HAP-1 (cell line): Measurements from ENCODE around the gene PACRG.
"Not testable (repeated sequence)": the region's sequence is repeated elsewhere in the genome, so short reads cannot be mapped to it uniquely, and the experiment has no call there.

Experiments used
- DNase-seq, 2 experiments: peaks; one replicate each; pipeline ENCODE4 v3.0.0-alpha.2; 2016 to 2020; ENCODE audit warnings: low spot score in 2 of 2
- H3K27me3 ChIP-seq: fragments of 250-450 bp; sonication (Bioruptor Pico); 2 replicates; pipeline ENCODE4 v1.5.1; 2020; ENCODE audit warnings: low read depth, mild to moderate bottlenecking, moderate library complexity
- H3K36me3 ChIP-seq: fragments of 250-450 bp; sonication (Bioruptor Pico); replicated peaks from 2 replicates; pipeline ENCODE4 v1.5.1; 2020; ENCODE audit warnings: mild to moderate bottlenecking
- H3K4me1 ChIP-seq: fragments of 250-450 bp; sonication (Bioruptor Pico); 2 replicates; pipeline ENCODE4 v1.5.1; 2020; ENCODE audit warnings: mild to moderate bottlenecking
- H3K4me3 ChIP-seq: fragments of 250-450 bp; sonication (Bioruptor Pico); 2 replicates; pipeline ENCODE4 v1.5.1; 2020; ENCODE audit warnings: mild to moderate bottlenecking, moderate library complexity
- H3K9me3 ChIP-seq: fragments of 250-450 bp; sonication (Bioruptor Pico); 2 replicates; pipeline ENCODE4 v1.5.1; 2020; ENCODE audit warnings: mild to moderate bottlenecking, moderate library complexity
- in situ Hi-C: fragments of 300-500 bp; cut with MboI; formaldehyde crosslinking; loops from 3 replicates; pipeline ENCODE4 v1.14.3; 2020; ENCODE audit warnings: low sequenced_read_pairs, inconsistent platforms, mixed read lengths

Gene PACRG

GRCh38 chr6:162963861-162964260 lies 236.1 kb downstream of the PACRG start:
- no peak for DNase-seq

DNA sequence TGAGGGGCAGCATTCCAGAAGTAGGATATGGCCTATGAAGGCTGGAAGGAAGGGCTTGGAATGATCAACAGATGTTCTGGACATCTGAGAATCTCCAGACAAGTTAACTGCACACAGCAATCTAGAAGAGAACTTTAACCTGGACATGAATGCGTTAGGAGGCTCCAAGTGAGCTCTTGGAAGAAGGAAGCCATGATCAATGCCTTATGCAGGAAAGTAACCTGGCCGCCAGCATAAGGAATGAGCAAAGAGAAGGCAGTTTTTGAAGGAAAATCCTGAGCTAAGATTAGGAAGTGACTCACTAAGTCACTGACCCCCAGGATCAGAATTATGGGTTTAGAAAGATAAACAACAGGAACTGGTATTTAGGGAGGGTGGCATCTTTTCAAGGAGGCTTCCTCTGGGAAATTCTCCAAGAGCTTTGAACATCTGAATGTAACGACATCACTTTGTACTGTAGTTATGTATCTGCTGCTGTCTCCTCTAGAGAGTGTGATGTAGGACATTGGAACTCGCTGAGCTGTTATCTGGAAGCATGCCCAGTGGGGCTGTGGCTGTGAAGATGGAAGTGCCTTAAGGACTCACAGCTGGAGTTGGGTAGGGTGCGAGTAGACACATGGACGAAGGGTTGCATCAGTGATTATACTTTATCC lies 236.8 kb downstream of the PACRG start:
- Histone ChIP-seq H3K4me3 (no peak overlapping the region), H3K4me1 (no peaks in the 10 kb centered on the region), H3K9me3 (no peaks in the 10 kb centered on the region), H3K36me3 (no peaks in the 10 kb centered on the region), H3K27me3 (no peaks in the 10 kb centered on the region)
- in situ Hi-C loops = no loop called here
- DNase-seq = no peak

More at GRCh38 chr6:162963861-162964260, 236.1 kb downstream of the PACRG start:
- Histone ChIP-seq H3K9me3 (no peaks in the 10 kb centered on the region), H3K4me1 (no peaks in the 10 kb centered on the region), H3K27me3 (no peaks in the 10 kb centered on the region), H3K4me3 (no peak overlapping the region), H3K36me3 (no peaks in the 10 kb centered on the region)
- in situ Hi-C loops = no loop called here

DNA sequence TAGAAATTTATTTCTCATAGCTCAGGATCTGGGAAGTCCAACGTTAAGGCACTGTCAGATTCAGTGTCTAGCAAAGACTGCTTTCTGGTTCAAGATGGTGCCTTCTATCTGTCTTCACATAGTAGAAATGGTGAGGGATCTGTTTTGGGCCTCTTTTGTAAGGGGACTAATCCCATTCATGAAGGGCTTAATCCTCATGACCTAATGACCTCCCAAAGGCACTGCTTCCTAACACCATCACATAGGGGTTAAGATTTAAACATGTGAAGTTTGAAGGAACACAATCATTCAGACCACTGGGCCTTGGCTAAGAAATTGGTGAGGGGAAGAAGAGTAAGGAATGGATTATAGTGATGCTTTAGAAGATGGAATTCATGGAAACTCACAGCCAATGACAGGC lies 237.6 kb downstream of the PACRG start:
- DNase-seq = no peak
- Histone ChIP-seq H3K4me1 (no peaks in the 10 kb centered on the region), H3K4me3 (no peak overlapping the region), H3K9me3 (no peaks in the 10 kb centered on the region), H3K27me3 (no peaks in the 10 kb centered on the region), H3K36me3 (no peaks in the 10 kb centered on the region)
- in situ Hi-C loops = no loop called here

DNA sequence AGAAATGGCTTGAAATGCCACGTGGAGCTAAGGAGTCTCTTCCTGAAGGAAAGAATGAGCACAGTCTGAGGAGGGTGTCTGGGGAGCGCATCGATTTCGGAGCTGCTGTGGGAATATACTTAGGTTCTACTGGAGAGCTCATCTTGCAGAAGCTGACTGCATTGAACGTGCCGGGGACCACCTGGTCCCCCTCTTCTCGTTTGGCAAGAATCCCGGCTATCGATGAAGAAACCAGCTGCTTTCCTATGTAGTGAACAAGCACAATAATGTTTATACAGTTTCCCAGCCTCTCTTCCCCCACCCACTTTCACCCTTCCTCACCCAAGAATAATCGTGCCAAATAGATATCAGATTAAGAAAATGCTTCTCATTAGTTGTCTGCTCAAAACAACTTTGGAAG lies 242.5 kb downstream of the PACRG start:
- Histone ChIP-seq H3K27me3 (no peaks in the 10 kb centered on the region), H3K9me3 (no peaks in the 10 kb centered on the region; the same call in 1 of the 2 replicates), H3K36me3 (no peaks in the 10 kb centered on the region), H3K4me3 (no peak overlapping the region), H3K4me1 (no peaks in the 10 kb centered on the region)
- DNase-seq = no peak
- in situ Hi-C loops = no loop called here

DNA sequence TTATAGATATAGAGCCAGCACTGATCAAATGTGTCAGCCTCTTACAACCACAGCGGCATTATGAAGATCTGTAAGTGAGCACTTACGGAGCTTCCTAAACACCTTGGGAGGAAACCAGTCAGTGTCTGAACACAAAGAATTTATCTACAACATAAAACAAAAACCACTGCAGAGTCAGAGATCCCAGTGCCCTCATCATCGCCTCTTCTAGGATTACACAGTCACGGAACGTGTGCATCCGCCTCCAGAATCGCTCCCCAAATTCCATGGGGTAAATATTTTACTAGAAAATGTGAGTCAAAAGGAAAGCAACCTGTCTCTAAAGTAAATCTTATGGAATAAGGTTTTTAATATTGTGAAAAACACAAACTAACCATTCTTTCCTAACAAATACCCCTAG lies 243.6 kb downstream of the PACRG start:
- DNase-seq = no peak
- in situ Hi-C loops = no loop called here
- H3K9me3 ChIP-seq = no peaks in the 10 kb centered on the region; the same call in 1 of the 2 replicates
- no peak overlapping the region for H3K4me3 ChIP-seq
- no peaks in the 10 kb centered on the region for H3K4me1 ChIP-seq
- H3K27me3 ChIP-seq = no peaks in the 10 kb centered on the region
- no peaks in the 10 kb centered on the region for H3K36me3 ChIP-seq

DNA sequence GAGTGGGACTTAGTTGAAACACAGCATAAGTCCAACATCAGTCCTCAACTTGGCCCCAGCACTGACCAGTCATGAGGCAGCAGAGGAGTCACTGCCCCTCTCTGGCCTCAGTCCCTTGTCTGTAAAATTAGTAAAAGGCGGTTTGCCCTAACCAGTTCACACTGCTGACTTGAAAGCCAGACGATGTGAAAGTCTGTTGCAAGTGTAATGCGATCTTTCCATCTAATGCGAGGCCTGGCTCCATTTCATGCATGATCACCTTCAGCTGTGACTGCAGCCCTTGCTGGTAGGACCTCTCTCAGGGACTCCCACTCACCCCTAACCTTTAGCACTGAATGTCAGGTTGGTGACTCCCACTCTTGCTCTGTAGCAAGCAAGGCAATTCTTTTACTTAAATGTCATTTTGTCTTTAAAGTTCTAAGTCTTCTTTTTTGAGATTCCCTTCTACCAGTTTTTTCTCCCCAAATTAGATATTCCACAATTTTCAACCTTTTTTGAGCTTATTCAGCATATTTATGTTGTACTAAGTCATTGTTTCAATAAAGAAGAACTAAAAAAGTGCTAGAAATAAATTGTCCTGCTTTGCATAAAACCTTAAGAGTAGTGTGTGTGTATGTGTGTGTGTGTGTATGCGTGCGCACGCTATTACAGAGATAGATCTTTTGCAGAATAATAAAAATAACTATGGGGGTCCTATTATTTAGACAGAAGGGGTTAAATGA lies 245.5 kb downstream of the PACRG start:
- no peak for DNase-seq
- Histone ChIP-seq H3K4me3 (no peak overlapping the region), H3K36me3 (no peaks in the 10 kb centered on the region), H3K9me3 (no peaks in the 10 kb centered on the region; the same call in 1 of the 2 replicates), H3K27me3 (no peaks in the 10 kb centered on the region), H3K4me1 (no peaks in the 10 kb centered on the region)
- in situ Hi-C loops = no loop called here

GRCh38 chr6:162973980-162974379 lies 246.2 kb downstream of the PACRG start:
- no peak for DNase-seq
- Histone ChIP-seq H3K9me3 (no peaks in the 10 kb centered on the region; the same call in 1 of the 2 replicates), H3K4me3 (no peak overlapping the region), H3K4me1 (no peaks in the 10 kb centered on the region), H3K36me3 (no peaks in the 10 kb centered on the region), H3K27me3 (no peaks in the 10 kb centered on the region)
- in situ Hi-C loops = no loop called here

- H3K9me3 ChIP-seq = no peaks in the 10 kb centered on the region; the same call in 1 of the 2 replicates
- no peak overlapping the region for H3K4me3 ChIP-seq
- no peak for DNase-seq
- no peaks in the 10 kb centered on the region for H3K4me1 ChIP-seq
- no peaks in the 10 kb centered on the region for H3K36me3 ChIP-seq
- no peaks in the 10 kb centered on the region for H3K27me3 ChIP-seq
- in situ Hi-C loops = no loop called here
Measured at GRCh38 chr6:162974685-162975084, 246.9 kb downstream of the PACRG start.

DNA sequence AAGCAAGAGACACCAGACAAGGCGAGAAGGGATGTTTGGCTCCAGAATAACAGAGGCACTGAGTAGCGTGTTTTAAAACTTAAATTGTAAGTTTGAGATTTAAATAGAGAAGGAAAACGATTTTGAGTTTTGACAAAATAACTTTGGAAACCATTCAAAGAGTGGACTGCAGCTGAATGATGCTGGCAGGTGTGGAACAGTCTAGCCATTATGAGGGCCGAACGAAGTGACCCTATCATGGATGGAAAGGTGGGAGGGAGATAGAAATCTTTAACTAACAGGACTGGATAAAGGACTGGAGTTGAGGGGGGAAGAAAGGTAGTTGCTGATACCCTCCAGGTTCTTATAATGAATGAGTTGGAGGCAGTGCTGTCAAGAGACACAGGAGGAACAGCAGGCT lies 248.4 kb downstream of the PACRG start:
- Histone ChIP-seq H3K4me1 (no peaks in the 10 kb centered on the region), H3K9me3 (no peaks in the 10 kb centered on the region), H3K36me3 (no peaks in the 10 kb centered on the region), H3K27me3 (no peaks in the 10 kb centered on the region), H3K4me3 (no peak overlapping the region)
- in situ Hi-C loops = no loop called here
- DNase-seq = no peak

DNA sequence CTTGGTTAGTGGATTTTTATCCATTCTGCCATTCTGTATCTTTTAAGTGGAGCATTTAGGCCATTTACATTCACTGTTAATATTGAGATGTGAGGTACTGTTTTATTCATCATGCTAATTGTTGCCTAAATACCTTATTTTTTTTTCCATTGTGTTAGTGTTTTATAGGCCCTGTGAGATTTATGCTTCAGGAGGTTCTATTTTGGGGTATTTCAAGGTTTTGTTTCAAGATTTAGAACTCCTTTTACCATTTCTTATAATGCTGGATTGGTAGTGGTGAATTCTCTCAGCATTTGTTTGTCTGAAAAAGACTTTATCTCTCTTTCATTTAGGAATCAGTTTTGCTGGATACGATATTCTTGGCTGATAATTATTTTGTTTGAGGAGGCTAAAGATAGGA lies 255.5 kb downstream of the PACRG start:
- in situ Hi-C loops, H3K4me1 ChIP-seq, H3K4me3 ChIP-seq, H3K36me3 ChIP-seq, H3K9me3 ChIP-seq, H3K27me3 ChIP-seq, DNase-seq: not testable (repeated sequence)

- Histone ChIP-seq H3K27me3 (no peaks in the 10 kb centered on the region), H3K9me3 (no peaks in the 10 kb centered on the region), H3K36me3 (no peaks in the 10 kb centered on the region), H3K4me1 (peaks cover 8% of the 10 kb centered on the region; the same call in 1 of the 2 replicates), H3K4me3 (no peak overlapping the region)
- no peak for DNase-seq
- in situ Hi-C loops = no loop called here
Measured at GRCh38 chr6:162998777-162999176, 271.0 kb downstream of the PACRG start.

DNA sequence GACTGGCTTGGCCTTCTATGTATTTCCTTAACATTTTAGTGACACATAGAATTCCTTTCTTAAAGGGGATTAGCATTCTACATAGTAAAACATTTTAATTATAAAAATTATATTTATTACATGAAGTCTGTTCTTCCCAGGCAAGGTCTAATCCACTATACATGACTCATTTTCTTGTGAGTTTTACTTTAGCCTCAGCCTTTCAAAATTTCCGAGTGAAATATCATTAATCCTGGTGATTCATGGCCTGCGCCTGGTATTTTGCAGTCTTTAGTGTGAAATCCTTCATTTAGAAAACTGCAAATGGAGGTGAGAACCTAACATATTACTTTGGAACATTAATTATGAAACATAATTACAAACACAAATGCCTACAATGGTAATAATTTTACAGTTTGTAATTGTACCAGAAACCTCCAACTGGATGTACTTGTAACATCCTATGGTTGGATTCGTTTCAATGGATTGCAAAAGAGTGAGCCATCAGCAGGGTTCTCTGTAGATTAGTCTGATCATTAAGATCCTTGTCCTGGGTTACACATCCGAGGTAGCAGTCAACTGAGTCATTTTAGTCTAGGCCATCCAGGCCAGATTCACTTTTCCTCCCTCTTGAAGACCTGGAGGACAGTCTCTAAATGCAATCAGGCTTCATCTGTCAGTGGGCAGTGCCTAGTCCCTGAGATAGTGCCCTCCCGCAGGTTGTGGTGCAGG lies 272.0 kb downstream of the PACRG start:
- H3K4me3 ChIP-seq = no peak overlapping the region
- peaks cover 8% of the 10 kb centered on the region; the same call in 1 of the 2 replicates for H3K4me1 ChIP-seq
- no peaks in the 10 kb centered on the region for H3K9me3 ChIP-seq
- no peak for DNase-seq
- no peaks in the 10 kb centered on the region for H3K36me3 ChIP-seq
- no peaks in the 10 kb centered on the region for H3K27me3 ChIP-seq
- in situ Hi-C loops = no loop called here

- DNase-seq = no peak
- in situ Hi-C loops = no loop called here
- H3K4me1 ChIP-seq = peaks cover 8% of the 10 kb centered on the region; the same call in 1 of the 2 replicates
Measured at GRCh38 chr6:163001330-163001729, 273.6 kb downstream of the PACRG start.

DNA sequence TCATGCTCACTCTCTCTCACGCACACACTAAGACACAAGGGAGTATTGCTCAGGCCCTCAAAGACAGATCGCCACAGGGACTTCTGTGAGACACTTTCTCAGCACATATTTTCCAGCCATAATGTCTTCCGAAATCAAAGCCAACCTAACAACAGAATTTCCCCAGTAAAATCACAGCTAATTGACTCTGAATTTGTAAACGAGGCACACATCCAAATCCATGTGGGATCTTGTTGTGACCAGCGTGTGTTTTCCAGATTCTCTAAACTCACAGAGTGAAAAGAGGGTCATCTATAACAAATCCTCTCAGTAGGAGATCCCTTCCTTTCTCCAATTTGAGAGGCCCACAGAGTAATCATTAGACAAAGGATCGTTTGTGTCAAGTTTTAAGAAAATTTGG lies 280.4 kb downstream of the PACRG start:
- in situ Hi-C loops = no loop called here

More at GRCh38 chr6:163001330-163001729, 273.6 kb downstream of the PACRG start:
- Histone ChIP-seq H3K36me3 (no peaks in the 10 kb centered on the region), H3K27me3 (no peaks in the 10 kb centered on the region), H3K4me3 (no peak overlapping the region), H3K9me3 (no peaks in the 10 kb centered on the region)

More for the DNA sequence above, 280.4 kb downstream of the PACRG start:
- H3K27me3 ChIP-seq = no peaks in the 10 kb centered on the region
- no peaks in the 10 kb centered on the region for H3K36me3 ChIP-seq
- no peaks in the 10 kb centered on the region for H3K9me3 ChIP-seq
- peaks cover 3% of the 10 kb centered on the region; the same call in 1 of the 2 replicates for H3K4me1 ChIP-seq
- no peak for DNase-seq
- H3K4me3 ChIP-seq = no peak overlapping the region
